OCI-LY3 (cell line): ENCODE results near the gene INHA.

Experiments
- H2AFZ ChIP-seq: fragments of 200-600, 300-600 bp; shearing (Covaris generic); 2 replicates; pipeline ENCODE4 v1.6.0; 2014; ENCODE audit warnings: antibody characterized with exemption, low read depth, low read length
- H3K27ac ChIP-seq: fragments of 200-600, 300-600 bp; sonication (generic); 2 replicates; pipeline ENCODE4 v1.5.1; 2014; ENCODE audit warnings: mild to moderate bottlenecking, low read length, moderate library complexity, mixed read lengths
- H3K27me3 ChIP-seq: fragments of 200-600, 300-600 bp; sonication (generic); 2 replicates; pipeline ENCODE4 v1.6.1; 2014; ENCODE audit warnings: low read depth, low read length, mixed read lengths
- H3K36me3 ChIP-seq: fragments of 200-600, 300-600 bp; sonication (generic); replicated peaks from 2 replicates; pipeline ENCODE3; 2014; ENCODE audit warnings: low read depth, low read length, mixed read lengths
- H3K4me1 ChIP-seq: fragments of 300-600, 200-600 bp; sonication (generic); 2 replicates; pipeline ENCODE4 v1.6.1; 2014; ENCODE audit warnings: low read length, mixed read lengths
- H3K4me2 ChIP-seq: fragments of 200-600, 300-600 bp; sonication (generic); 2 replicates; pipeline ENCODE4 v1.6.1; 2014; ENCODE audit warnings: low read length, mixed read lengths
- H3K4me3 ChIP-seq: fragments of 300-600, 200-600 bp; sonication (generic); 2 replicates; pipeline ENCODE4 v1.5.1; 2014; ENCODE audit warnings: antibody characterized with exemption, mild to moderate bottlenecking, low read length, moderate library complexity
- H3K79me2 ChIP-seq: fragments of 300-600, 200-600 bp; shearing (Covaris generic); 2 replicates; pipeline ENCODE4 v1.6.1; 2014; ENCODE audit warnings: mild to moderate bottlenecking, low read length, mixed read lengths
- H3K9ac ChIP-seq: fragments of 300-600, 200-600 bp; shearing (Covaris generic); 2 replicates; pipeline ENCODE4 v1.6.0; 2014; ENCODE audit warnings: mild to moderate bottlenecking, low read length, moderate library complexity
- H3K9me3 ChIP-seq: fragments of 200-600, 300-600 bp; shearing (Covaris generic); 2 replicates; pipeline ENCODE4 v1.6.1; 2014; ENCODE audit warnings: low read length, mixed read lengths; ENCODE audit not compliant: insufficient read depth
- H4K20me1 ChIP-seq: fragments of 200-600, 300-600 bp; sonication (generic); 2 replicates; pipeline ENCODE4 v1.6.1; 2016; ENCODE audit warnings: low read length, mixed read lengths; ENCODE audit not compliant: insufficient read depth
- EZH2phosphoT487 ChIP-seq: fragments of 200-600 bp; shearing (Covaris generic); IDR thresholded peaks from 2 replicates; pipeline ENCODE4 v1.6.1; 2018; ENCODE audit warnings: antibody characterized with exemption, mixed run types, low read depth
- TF ChIP-seq, protein P1 (sequence below): fragments of 200-600, 300-600 bp; sonication (generic); IDR thresholded peaks from 2 replicates; pipeline ENCODE4 v1.5.1; 2014; ENCODE audit warnings: antibody characterized with exemption, low read length, low read depth

The INHA gene

GRCh38 chr2:219572237-219573001 lies at the start of gene INHA:
Gene INHA (plus strand): TSS chr2:219572310. CDS start chr2:219572375, 65 bp downstream.
- no peak within 1 kb of the TSS for H3K27ac ChIP-seq
- no peaks in the 10 kb centered on the region for H3K27me3 ChIP-seq

DNA sequence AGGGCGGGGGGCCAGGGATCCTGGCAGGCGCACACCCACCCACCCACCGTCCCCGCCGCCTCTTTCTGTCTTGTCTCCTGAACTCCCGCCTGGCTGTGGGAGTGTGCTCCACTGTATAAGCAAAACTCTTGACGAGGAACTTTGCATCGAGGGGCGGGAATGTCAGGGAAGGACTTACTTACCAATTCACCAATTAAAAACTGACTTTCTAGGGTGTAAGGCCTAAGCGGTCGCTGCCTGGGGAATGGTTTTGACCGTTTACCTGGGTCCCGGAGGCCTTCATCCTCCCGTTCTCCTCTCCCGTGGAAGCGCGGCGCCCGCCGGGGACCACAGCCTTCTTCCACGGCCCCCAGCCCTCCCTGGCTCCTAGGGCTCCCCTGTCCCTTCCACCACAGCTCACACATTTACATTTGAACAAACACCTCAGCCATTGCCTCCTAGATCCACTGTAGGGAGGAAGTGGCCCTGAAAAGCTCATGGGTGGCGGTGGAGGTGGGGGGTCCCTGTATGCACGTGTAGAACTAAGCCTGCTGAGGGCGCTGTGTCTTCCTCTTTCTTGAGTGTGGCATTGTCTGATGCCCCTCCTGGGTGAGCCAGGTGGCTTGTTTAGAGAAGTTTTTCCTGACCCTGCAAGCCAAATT lies 49.0 kb upstream of the INHA start:
- no peak overlapping the region for H2AFZ ChIP-seq
- H3K36me3 ChIP-seq = no peaks in the 10 kb centered on the region
- no peak overlapping the region for H3K27ac ChIP-seq
- no peaks in the 10 kb centered on the region for H3K79me2 ChIP-seq
- H3K4me1 ChIP-seq = no peaks in the 10 kb centered on the region
- H3K27me3 ChIP-seq = peaks cover 26% of the 10 kb centered on the region
- TF ChIP-seq EZH2phosphoT487 = no peak
- TF ChIP-seq, protein P1, sequence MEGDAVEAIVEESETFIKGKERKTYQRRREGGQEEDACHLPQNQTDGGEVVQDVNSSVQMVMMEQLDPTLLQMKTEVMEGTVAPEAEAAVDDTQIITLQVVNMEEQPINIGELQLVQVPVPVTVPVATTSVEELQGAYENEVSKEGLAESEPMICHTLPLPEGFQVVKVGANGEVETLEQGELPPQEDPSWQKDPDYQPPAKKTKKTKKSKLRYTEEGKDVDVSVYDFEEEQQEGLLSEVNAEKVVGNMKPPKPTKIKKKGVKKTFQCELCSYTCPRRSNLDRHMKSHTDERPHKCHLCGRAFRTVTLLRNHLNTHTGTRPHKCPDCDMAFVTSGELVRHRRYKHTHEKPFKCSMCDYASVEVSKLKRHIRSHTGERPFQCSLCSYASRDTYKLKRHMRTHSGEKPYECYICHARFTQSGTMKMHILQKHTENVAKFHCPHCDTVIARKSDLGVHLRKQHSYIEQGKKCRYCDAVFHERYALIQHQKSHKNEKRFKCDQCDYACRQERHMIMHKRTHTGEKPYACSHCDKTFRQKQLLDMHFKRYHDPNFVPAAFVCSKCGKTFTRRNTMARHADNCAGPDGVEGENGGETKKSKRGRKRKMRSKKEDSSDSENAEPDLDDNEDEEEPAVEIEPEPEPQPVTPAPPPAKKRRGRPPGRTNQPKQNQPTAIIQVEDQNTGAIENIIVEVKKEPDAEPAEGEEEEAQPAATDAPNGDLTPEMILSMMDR = 0 out of 2 replicates have a peak, but pooled peaks have one; percentile 3
- no peaks in the 10 kb centered on the region for H3K9me3 ChIP-seq
- no peak overlapping the region for H3K4me3 ChIP-seq
- H3K4me2 ChIP-seq = no peak overlapping the region
- no peaks in the 10 kb centered on the region for H4K20me1 ChIP-seq
- no peak overlapping the region for H3K9ac ChIP-seq

More at GRCh38 chr2:219572237-219573001, at the start of gene INHA:
- Histone ChIP-seq H3K79me2 (no peaks in the 10 kb centered on the region), H3K9ac (no peak within 1 kb of the TSS), H3K9me3 (no peaks in the 10 kb centered on the region), H4K20me1 (no peaks in the 10 kb centered on the region), H2AFZ (no peak within 1 kb of the TSS), H3K4me2 (no peak within 1 kb of the TSS), H3K4me1 (no peaks in the 10 kb centered on the region), H3K4me3 (no peak within 1 kb of the TSS), H3K36me3 (no peaks in the 10 kb centered on the region)
- TF ChIP-seq, protein P1 = no peak
- TF ChIP-seq EZH2phosphoT487 = no peak

DNA sequence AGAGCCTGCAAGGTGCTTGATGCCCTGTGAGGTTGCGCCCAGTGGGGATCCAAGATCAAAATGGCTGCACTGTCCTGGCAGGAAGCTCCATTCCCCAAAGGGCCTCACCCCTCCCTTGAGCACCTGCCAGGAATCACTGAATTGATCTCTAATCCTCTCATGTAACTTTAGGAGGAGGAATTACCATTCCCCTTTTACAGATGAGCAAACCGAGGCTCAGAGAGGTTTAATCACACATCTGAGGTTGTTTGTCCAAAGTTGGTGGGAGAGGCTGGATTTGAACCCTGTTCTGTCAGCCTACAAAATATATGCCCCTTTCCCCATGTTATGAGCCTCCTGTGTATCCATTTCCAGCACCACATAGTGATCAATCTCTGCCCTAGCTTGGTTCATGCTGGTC lies 47.3 kb upstream of the INHA start:
- TF ChIP-seq EZH2phosphoT487 = no peak
- TF ChIP-seq, protein P1 = no peak
- Histone ChIP-seq H3K79me2 (no peaks in the 10 kb centered on the region), H3K36me3 (no peaks in the 10 kb centered on the region), H3K9ac (no peak overlapping the region), H3K9me3 (no peaks in the 10 kb centered on the region), H3K4me2 (no peak overlapping the region), H3K4me1 (no peaks in the 10 kb centered on the region), H3K27me3 (peaks cover 33% of the 10 kb centered on the region), H3K4me3 (no peak overlapping the region), H2AFZ (no peak overlapping the region), H3K27ac (no peak overlapping the region), H4K20me1 (no peaks in the 10 kb centered on the region)

GRCh38 chr2:219525533-219526232 lies 46.4 kb upstream of the INHA start:
- Histone ChIP-seq H3K4me1 (no peaks in the 10 kb centered on the region), H4K20me1 (no peaks in the 10 kb centered on the region), H3K9me3 (no peaks in the 10 kb centered on the region), H3K79me2 (no peaks in the 10 kb centered on the region), H2AFZ (no peak overlapping the region), H3K4me3 (no peak overlapping the region), H3K4me2 (no peak overlapping the region), H3K27ac (no peak overlapping the region), H3K27me3 (peaks cover 30% of the 10 kb centered on the region), H3K9ac (no peak overlapping the region), H3K36me3 (no peaks in the 10 kb centered on the region)
- no peak for TF ChIP-seq EZH2phosphoT487
- TF ChIP-seq, protein P1 = no peak
